Measurements from ENCODE around the gene GMPR2.

- TF ChIP-seq CTCF (IDR thresholded peaks at IDR 0.05; ENCODE audit: poor library complexity) (no peak), EZH2 (IDR thresholded peaks at IDR 0.05; ENCODE audit: borderline replicate concordance) (no peak)
Observed at GRCh38 chr14:24282736-24283135, 50.0 kb downstream of the GMPR2 start.

All from hepatocyte (in vitro differentiated cells).